HEK293 (cell line): Measurements from ENCODE around the gene ECI1.

Source experiments
- BCL11B ChIP-seq: fragments of 450-650 bp; formaldehyde crosslinking; IDR thresholded peaks from 2 replicates; pipeline ENCODE4 v1.5.1; 2016; ENCODE audit warnings: low read depth, missing biosample characterization, missing genetic modification characterization
- GLI2 ChIP-seq: fragments of 450-650 bp; formaldehyde crosslinking; IDR thresholded peaks from 2 replicates; pipeline ENCODE4; 2017; ENCODE audit warnings: missing biosample characterization, missing genetic modification characterization, low read depth, borderline replicate concordance
- HIC1 ChIP-seq: fragments of 450-650 bp; formaldehyde crosslinking; IDR thresholded peaks from 2 replicates; pipeline ENCODE4 v1.5.1; 2016; ENCODE audit warnings: missing biosample characterization, missing genetic modification characterization
- IKZF3 ChIP-seq: fragments of 450-650 bp; IDR thresholded peaks from 2 replicates; pipeline ENCODE4 v1.5.0; 2018; ENCODE audit warnings: missing biosample characterization, mild to moderate bottlenecking, missing genetic modification characterization, moderate library complexity
- KLF16 ChIP-seq: fragments of 450-650 bp; formaldehyde crosslinking; IDR thresholded peaks from 2 replicates; pipeline ENCODE4 v1.5.1; 2017; ENCODE audit warnings: missing biosample characterization, missing genetic modification characterization
- KLF17 ChIP-seq: fragments of 450-650 bp; formaldehyde crosslinking; IDR thresholded peaks from 2 replicates; pipeline ENCODE4 v1.5.1; 2016; ENCODE audit warnings: missing biosample characterization, missing genetic modification characterization
- KLF8 ChIP-seq: fragments of 450-650 bp; formaldehyde crosslinking; IDR thresholded peaks from 2 replicates; pipeline ENCODE4 v1.5.1; 2016; ENCODE audit warnings: missing biosample characterization, missing genetic modification characterization
- PBX3 ChIP-seq: sonication (generic); formaldehyde crosslinking; IDR thresholded peaks from 2 replicates; pipeline ENCODE4 v1.8.1; 2022; ENCODE audit warnings: mild to moderate bottlenecking, moderate library complexity, missing genetic modification reagents
- SALL2 ChIP-seq: fragments of 450-650 bp; formaldehyde crosslinking; IDR thresholded peaks from 2 replicates; pipeline ENCODE4 v1.5.0; 2017; ENCODE audit warnings: missing biosample characterization, mild to moderate bottlenecking, missing genetic modification characterization, borderline replicate concordance
- SCRT1 ChIP-seq: fragments of 450-650 bp; formaldehyde crosslinking; IDR thresholded peaks from 2 replicates; pipeline ENCODE4 v1.5.1; 2016; ENCODE audit warnings: missing biosample characterization, missing genetic modification characterization, borderline replicate concordance
- ZBTB1 ChIP-seq: fragments of 450-650 bp; formaldehyde crosslinking; IDR thresholded peaks from 2 replicates; pipeline ENCODE4 v1.5.1; 2016; ENCODE audit warnings: missing biosample characterization, missing genetic modification characterization
- ZEB2 ChIP-seq: fragments of 450-650 bp; formaldehyde crosslinking; IDR thresholded peaks from 2 replicates; pipeline ENCODE4 v1.5.1; 2016; ENCODE audit warnings: missing biosample characterization, missing genetic modification characterization
- ZFP69B ChIP-seq: fragments of 450-650 bp; formaldehyde crosslinking; IDR thresholded peaks from 2 replicates; pipeline ENCODE4 v1.5.1; 2016; ENCODE audit warnings: missing biosample characterization, missing genetic modification characterization
- ZNF10 ChIP-seq: fragments of 450-650 bp; formaldehyde crosslinking; IDR thresholded peaks from 2 replicates; pipeline ENCODE4 v1.5.1; 2017; ENCODE audit warnings: missing biosample characterization, missing genetic modification characterization
- ZNF133 ChIP-seq: fragments of 450-650 bp; formaldehyde crosslinking; IDR thresholded peaks from 2 replicates; pipeline ENCODE4 v1.5.1; 2016; ENCODE audit warnings: missing biosample characterization, missing genetic modification characterization
- ZNF175 ChIP-seq: fragments of 450-650 bp; formaldehyde crosslinking; IDR thresholded peaks from 2 replicates; pipeline ENCODE4 v1.5.1; 2016; ENCODE audit warnings: missing biosample characterization, missing genetic modification characterization
- ZNF19 ChIP-seq: fragments of 450-650 bp; formaldehyde crosslinking; IDR thresholded peaks from 2 replicates; pipeline ENCODE4; 2016; ENCODE audit warnings: missing biosample characterization, missing genetic modification characterization, low read depth
- ZNF23 ChIP-seq: fragments of 450-650 bp; formaldehyde crosslinking; IDR thresholded peaks from 2 replicates; pipeline ENCODE4 v1.5.1; 2016; ENCODE audit warnings: missing biosample characterization, missing genetic modification characterization, borderline replicate concordance
- ZNF292 ChIP-seq: fragments of 450-650 bp; formaldehyde crosslinking; IDR thresholded peaks from 2 replicates; pipeline ENCODE4 v1.5.1; 2016; ENCODE audit warnings: low read depth, missing biosample characterization, missing genetic modification characterization, borderline replicate concordance
- ZNF335 ChIP-seq: fragments of 450-650 bp; formaldehyde crosslinking; conservative IDR thresholded peaks from 2 replicates; pipeline ENCODE4 v1.5.1; 2016; ENCODE audit warnings: missing biosample characterization, missing genetic modification characterization
- ZNF362 ChIP-seq: fragments of 450-650 bp; formaldehyde crosslinking; IDR thresholded peaks from 2 replicates; pipeline ENCODE4 v1.5.1; 2016; ENCODE audit warnings: missing biosample characterization, missing genetic modification characterization
- ZNF398 ChIP-seq: fragments of 450-650 bp; formaldehyde crosslinking; IDR thresholded peaks from 2 replicates; pipeline ENCODE4 v1.5.1; 2017; ENCODE audit warnings: missing biosample characterization, missing genetic modification characterization
- ZNF416 ChIP-seq: fragments of 450-650 bp; formaldehyde crosslinking; IDR thresholded peaks from 2 replicates; pipeline ENCODE4 v1.5.1; 2016; ENCODE audit warnings: missing biosample characterization, missing genetic modification characterization
- ZNF423 ChIP-seq: fragments of 450-650 bp; formaldehyde crosslinking; IDR thresholded peaks from 2 replicates; pipeline ENCODE4 v1.5.1; 2016; ENCODE audit warnings: missing biosample characterization, missing genetic modification characterization
- ZNF514 ChIP-seq: fragments of 450-650 bp; formaldehyde crosslinking; IDR thresholded peaks from 2 replicates; pipeline ENCODE4 v1.5.1; 2016; ENCODE audit warnings: missing biosample characterization, missing genetic modification characterization
- ZNF580 ChIP-seq: fragments of 450-650 bp; formaldehyde crosslinking; IDR thresholded peaks from 2 replicates; pipeline ENCODE4 v1.5.1; 2016; ENCODE audit warnings: missing biosample characterization, missing genetic modification characterization
- ZNF610 ChIP-seq: fragments of 450-650 bp; formaldehyde crosslinking; IDR thresholded peaks from 2 replicates; pipeline ENCODE4 v1.5.1; 2016; ENCODE audit warnings: missing biosample characterization, missing genetic modification characterization, borderline replicate concordance
- ZNF623 ChIP-seq: fragments of 450-650 bp; formaldehyde crosslinking; IDR thresholded peaks from 2 replicates; pipeline ENCODE4 v1.5.1; 2016; ENCODE audit warnings: missing biosample characterization, missing genetic modification characterization
- ZNF660 ChIP-seq: fragments of 450-650 bp; IDR thresholded peaks from 2 replicates; pipeline ENCODE4 v1.5.1; 2018; ENCODE audit warnings: missing biosample characterization, mild to moderate bottlenecking, missing genetic modification characterization
- ZNF701 ChIP-seq: fragments of 450-650 bp; formaldehyde crosslinking; IDR thresholded peaks from 2 replicates; pipeline ENCODE4 v1.5.1; 2016; ENCODE audit warnings: missing biosample characterization, missing genetic modification characterization
- ZNF76 ChIP-seq: fragments of 450-650 bp; formaldehyde crosslinking; IDR thresholded peaks from 2 replicates; pipeline ENCODE4; 2016; ENCODE audit warnings: low read depth, missing biosample characterization, missing genetic modification characterization, borderline replicate concordance
- ZNF777 ChIP-seq: fragments of 450-650 bp; formaldehyde crosslinking; IDR thresholded peaks from 2 replicates; pipeline ENCODE4 v1.5.1; 2017; ENCODE audit warnings: missing biosample characterization, missing genetic modification characterization, borderline replicate concordance
- ZNF785 ChIP-seq: fragments of 450-650 bp; formaldehyde crosslinking; IDR thresholded peaks from 2 replicates; pipeline ENCODE4 v1.5.1; 2016; ENCODE audit warnings: missing biosample characterization, missing genetic modification characterization

The ECI1 gene

GRCh38 chr16:2250652-2251295 lies 613 bp downstream of the ECI1 start (continued):
- TF ChIP-seq PBX3: no peak
- no peak for TF ChIP-seq ZNF133 (tag by site-specific recombination)
- no peak for TF ChIP-seq ZFP69B (tag by site-specific recombination)
- no peak for TF ChIP-seq ZNF660
- no peak for TF ChIP-seq IKZF3
- TF ChIP-seq ZNF362 (tag by site-specific recombination): no peak
- no peak for TF ChIP-seq GLI2 (tag by site-specific recombination)
- no peak for TF ChIP-seq SALL2 (tag by site-specific recombination)
- TF ChIP-seq ZNF175 (tag by site-specific recombination): no peak
- no peak for TF ChIP-seq ZNF23
- no peak for TF ChIP-seq ZNF416 (tag by site-specific recombination)
- TF ChIP-seq ZEB2: no peak; the same call in 1 of the 2 replicates
- TF ChIP-seq ZNF701: no peak
- peak; percentile 67 for TF ChIP-seq KLF17
- no peak for TF ChIP-seq ZNF777
- no peak for TF ChIP-seq SCRT1
- no peak for TF ChIP-seq ZBTB1 (tag by site-specific recombination)
- TF ChIP-seq ZNF785: no peak
- TF ChIP-seq BCL11B (tag by site-specific recombination): 0 out of 2 replicates have a peak, but pooled peaks have one; percentile 25
- TF ChIP-seq ZNF292 (tag by site-specific recombination): no peak
- TF ChIP-seq ZNF76 (tag by site-specific recombination): no peak
- no peak for TF ChIP-seq ZNF423 (tag by site-specific recombination)
- no peak for TF ChIP-seq ZNF398 (tag by site-specific recombination)
- no peak for TF ChIP-seq ZNF610 (tag by site-specific recombination)
- TF ChIP-seq ZNF19 (tag by site-specific recombination): no peak
- no peak for TF ChIP-seq ZNF623
- no peak for TF ChIP-seq HIC1
- TF ChIP-seq ZNF580 (tag by site-specific recombination): no peak
- no peak; the same call in 1 of the 2 replicates for TF ChIP-seq ZNF335
- no peak for TF ChIP-seq KLF16 (tag by site-specific recombination)
- TF ChIP-seq KLF8 (tag by site-specific recombination): peak; percentile 21; the same call in 1 of the 2 replicates
- TF ChIP-seq ZNF10 (tag by site-specific recombination): no peak
- TF ChIP-seq ZNF514 (tag by site-specific recombination): no peak
